D721Med (cell line): ENCODE measurements around the gene CDH4.
"Not testable (repeated sequence)": the region's sequence is repeated elsewhere in the genome, so short reads cannot be mapped to it uniquely, and the experiment has no call there.

Source experiments
- DNase-seq: peaks from one replicate; pipeline ENCODE4 v3.0.0; 2011; ENCODE audit warnings: low spot score; ENCODE audit not compliant: insufficient read length
- FAIRE-seq: peaks from 2 replicates; lab custom pipeline; 2011; peaks lifted over from hg19 to GRCh38; lab: Jason Lieb, UNC
- TF ChIP-seq, protein P1 (sequence below): IDR thresholded peaks from 2 replicates; pipeline ENCODE4 v1.5.1; 2012; ENCODE audit warnings: mild to moderate bottlenecking, control low read depth; ENCODE audit not compliant: insufficient read depth; ENCODE audit errors: missing control alignments

Gene CDH4

DNA sequence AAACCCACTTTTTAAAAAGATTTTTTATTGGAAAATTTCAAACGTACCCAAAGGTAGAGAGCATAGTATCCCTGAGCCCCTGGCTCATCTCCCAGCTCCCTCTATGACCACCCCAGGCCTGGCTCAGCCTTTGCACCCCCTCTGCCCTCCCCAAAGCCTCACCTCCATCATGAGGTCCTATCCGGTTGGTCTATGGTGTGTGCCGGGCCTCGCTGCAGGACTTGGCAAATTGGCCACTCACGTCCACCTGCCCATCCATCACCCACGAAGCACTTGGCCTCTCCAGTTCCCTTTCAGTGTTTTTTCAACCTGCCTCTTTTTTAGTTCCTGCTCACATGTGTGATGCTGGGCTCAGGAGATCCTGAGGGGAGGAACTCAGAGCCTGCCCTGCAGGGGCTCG, 147.4 kb downstream of the CDH4 start:
- FAIRE-seq (no peak), DNase-seq (no peak)
- TF ChIP-seq, protein P1, sequence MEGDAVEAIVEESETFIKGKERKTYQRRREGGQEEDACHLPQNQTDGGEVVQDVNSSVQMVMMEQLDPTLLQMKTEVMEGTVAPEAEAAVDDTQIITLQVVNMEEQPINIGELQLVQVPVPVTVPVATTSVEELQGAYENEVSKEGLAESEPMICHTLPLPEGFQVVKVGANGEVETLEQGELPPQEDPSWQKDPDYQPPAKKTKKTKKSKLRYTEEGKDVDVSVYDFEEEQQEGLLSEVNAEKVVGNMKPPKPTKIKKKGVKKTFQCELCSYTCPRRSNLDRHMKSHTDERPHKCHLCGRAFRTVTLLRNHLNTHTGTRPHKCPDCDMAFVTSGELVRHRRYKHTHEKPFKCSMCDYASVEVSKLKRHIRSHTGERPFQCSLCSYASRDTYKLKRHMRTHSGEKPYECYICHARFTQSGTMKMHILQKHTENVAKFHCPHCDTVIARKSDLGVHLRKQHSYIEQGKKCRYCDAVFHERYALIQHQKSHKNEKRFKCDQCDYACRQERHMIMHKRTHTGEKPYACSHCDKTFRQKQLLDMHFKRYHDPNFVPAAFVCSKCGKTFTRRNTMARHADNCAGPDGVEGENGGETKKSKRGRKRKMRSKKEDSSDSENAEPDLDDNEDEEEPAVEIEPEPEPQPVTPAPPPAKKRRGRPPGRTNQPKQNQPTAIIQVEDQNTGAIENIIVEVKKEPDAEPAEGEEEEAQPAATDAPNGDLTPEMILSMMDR, result no peak

DNA sequence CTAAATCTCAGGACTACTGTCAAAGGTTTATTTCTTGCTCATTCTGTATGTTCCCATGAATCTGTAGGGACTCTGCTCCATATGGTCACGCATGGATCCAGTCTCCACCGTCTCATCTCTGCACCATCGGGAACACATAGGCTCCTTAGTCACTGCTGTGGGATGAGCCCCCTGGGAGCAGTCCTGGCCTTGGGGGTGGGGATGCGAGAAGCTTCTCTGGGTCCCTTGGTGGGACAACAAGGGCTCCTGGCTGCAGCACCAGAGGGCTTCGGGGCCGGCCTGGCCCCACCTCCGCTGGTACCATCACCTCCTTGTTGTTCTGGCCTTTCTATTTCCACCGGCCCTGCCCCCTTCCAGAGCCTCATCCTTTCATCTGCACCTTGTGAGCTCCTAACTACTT, 148.4 kb downstream of the CDH4 start:
- no peak for FAIRE-seq
- TF ChIP-seq, protein P1, result no peak
- DNase-seq, result no peak

DNA sequence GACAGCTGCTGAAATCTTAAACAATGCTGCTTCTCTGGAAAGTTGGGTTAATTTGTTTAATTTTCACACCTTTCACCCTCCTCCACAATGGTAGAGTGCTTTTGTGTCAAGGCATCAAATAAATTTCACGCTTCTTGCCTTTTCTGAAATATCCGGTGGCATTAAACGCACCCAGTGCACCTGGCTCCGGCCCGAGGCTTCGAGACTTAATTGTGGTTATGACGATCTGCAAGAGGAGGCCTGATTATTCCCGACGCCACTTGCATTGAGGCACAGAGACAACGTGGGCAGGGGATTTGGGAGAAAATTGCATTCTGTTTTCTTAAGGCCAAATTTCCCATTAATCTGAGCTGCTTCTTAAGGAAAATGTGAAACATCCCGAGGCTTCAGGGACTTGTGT, 152.2 kb downstream of the CDH4 start:
- no peak for DNase-seq
- TF ChIP-seq, protein P1, result no peak
- no peak for FAIRE-seq

DNA sequence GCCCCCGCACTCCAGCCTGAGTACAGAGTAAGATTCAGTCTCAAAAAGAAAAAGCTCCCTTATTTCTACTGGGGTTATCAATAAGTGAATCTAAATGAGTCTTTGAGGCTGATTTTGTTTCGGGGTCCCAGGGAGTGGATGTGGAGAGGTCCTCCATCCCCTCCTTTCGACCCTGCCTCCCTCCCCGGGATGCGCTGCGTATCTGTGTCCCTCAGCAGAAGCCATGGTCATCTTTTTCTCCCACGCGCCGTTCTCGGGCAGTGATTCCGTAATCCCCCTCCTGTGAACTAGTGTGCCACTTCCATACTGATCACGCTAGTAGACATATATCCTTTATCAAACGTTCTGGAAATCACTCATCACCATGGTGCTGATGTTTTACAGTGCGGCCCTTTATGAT, 152.9 kb downstream of the CDH4 start:
- TF ChIP-seq, protein P1, result no peak
- DNase-seq, result no peak
- FAIRE-seq, result no peak

DNA sequence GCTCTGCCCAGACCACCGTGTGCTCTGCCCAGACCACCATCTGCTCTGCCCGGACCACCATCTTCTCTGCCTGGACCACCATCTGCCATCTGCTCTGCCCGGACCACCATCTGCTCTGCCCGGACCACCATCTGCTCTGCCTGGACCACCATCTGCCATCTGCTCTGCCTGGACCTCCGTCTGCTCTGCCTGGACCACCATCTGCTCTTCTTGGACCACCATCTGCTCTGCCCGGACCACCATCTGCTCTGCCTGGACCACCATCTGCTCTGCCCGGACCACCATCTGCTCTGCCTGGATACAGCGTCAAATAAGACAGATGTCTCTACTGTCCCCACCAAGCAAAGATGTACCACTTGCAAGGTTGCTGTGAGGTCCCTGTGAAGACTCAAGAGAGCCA, 154.7 kb downstream of the CDH4 start:
- not testable (repeated sequence) for FAIRE-seq, DNase-seq

DNA sequence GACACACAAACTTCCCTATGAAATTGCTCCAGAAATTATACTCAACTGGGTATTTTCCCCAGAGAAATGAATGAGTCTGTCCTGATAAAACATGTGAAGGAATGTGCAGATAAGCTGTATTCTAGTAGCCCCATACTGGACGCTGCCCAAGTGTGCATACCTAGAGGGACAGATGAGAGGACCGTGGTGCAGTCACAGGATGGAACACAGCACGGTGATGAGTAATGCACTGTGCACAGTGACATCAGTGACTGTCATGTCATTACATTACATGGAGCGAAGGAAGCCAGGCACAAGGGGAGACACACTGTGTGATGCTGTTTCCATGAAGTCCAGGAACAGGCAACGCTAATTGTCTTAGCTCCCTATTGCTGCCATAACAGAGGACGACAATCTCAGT, 155.5 kb downstream of the CDH4 start:
- no peak for DNase-seq
- TF ChIP-seq, protein P1, result no peak
- no peak for FAIRE-seq

DNA sequence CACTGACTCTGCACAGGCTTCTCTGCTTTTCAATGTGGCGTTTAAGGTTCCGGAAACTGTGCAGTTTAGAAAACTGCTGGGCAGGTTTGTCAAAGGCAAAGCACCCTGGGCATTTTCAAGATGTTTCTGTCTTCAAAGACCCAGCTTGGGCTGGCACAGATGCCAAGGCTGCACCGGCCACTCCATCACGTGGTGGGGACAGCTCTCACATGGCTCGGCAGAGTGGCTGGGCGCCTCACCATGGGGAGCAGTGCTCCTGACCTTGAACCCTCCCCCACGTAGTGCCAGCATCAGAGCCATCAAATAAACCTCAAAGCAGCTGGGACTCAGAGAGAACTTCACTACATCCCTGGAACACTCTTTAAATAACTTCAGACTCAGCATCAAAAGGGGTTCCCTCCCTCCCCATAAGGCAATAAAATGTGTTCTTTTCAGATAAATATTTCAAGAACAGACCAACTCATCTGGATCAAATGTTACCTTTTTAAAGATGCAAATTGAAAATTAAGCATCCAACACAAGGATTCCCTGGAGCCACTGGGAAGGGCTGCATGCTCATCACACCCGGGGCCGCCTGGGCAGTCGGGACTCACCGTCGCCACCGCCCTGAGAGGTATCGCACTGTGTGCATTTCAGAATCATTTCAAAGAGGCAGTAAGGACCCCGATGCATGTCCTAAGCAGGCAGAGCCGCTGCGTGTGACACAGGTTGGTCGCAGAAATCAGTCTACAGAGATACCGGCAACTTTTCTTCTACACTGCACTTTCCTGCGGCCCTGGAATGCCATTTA, 157.1 kb downstream of the CDH4 start:
- DNase-seq, result no peak
- TF ChIP-seq, protein P1, result no peak
- FAIRE-seq, result no peak

DNA sequence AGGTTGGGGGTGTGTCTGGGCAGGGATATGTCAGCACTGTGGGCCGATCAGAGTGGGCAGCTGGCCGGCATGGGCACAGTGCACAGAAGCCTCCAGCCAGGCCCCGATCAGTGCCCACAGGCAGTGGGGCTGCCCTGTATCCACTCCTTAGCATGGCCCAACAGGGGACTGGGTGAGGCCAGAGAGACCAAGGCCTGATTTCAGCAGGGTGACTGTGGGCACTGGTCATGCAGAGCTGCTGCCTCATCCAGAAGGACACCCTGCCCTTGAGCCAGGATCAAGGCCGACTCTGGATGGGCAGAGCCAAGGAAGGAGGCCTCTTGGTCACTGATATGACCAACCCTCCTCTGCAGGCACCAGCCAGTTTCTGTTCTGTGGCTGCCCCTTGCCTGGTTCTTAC, 159.7 kb downstream of the CDH4 start:
- FAIRE-seq, result no peak
- TF ChIP-seq, protein P1, result no peak

More for the DNA sequence above, 159.7 kb downstream of the CDH4 start:
- DNase-seq, result no peak
